ENCODE measurements around the gene ZNF282. TPM values are rescaled to one million over a fixed set of nuclear protein-coding genes. Genes with fewer than 3 reads are reported as not detected.

The ZNF282 gene
- polyA plus RNA-seq, 1 donor from 2014 or later = 17.7 TPM

- Histone ChIP-seq H3K4me3 (ENCODE audit: low read length) (no peak overlapping the region), H3K9me3 (ENCODE audit: low read length) (no peaks in the 10 kb centered on the region), H3K79me2 (replicated peaks; ENCODE audit: insufficient read depth, low read length) (no peaks in the 10 kb centered on the region), H2AFZ (ENCODE audit: low read depth, low read length) (no peak overlapping the region), H3K36me3 (ENCODE audit: insufficient read depth, low read length) (peaks cover 7% of the 10 kb centered on the region), H3F3A (ENCODE audit: insufficient read depth, low read length, poor library complexity, severe bottlenecking) (no peaks in the 10 kb centered on the region), H3K9me2 (ENCODE audit: insufficient read depth, low read length) (no peaks in the 10 kb centered on the region), H4K20me1 (ENCODE audit: insufficient read depth) (no peaks in the 10 kb centered on the region), H3K9ac (ENCODE audit: low read length) (no peak overlapping the region), H3K27me3 (ENCODE audit: insufficient read depth, low read depth, low read length) (no peaks in the 10 kb centered on the region), H3K27ac (ENCODE audit: low read length) (no peak overlapping the region), H3K4me2 (ENCODE audit: low read length) (no peak overlapping the region)
- TF ChIP-seq REST (IDR thresholded peaks at IDR 0.05; ENCODE audit: borderline replicate concordance) = no peak
- TF ChIP-seq, protein P1, sequence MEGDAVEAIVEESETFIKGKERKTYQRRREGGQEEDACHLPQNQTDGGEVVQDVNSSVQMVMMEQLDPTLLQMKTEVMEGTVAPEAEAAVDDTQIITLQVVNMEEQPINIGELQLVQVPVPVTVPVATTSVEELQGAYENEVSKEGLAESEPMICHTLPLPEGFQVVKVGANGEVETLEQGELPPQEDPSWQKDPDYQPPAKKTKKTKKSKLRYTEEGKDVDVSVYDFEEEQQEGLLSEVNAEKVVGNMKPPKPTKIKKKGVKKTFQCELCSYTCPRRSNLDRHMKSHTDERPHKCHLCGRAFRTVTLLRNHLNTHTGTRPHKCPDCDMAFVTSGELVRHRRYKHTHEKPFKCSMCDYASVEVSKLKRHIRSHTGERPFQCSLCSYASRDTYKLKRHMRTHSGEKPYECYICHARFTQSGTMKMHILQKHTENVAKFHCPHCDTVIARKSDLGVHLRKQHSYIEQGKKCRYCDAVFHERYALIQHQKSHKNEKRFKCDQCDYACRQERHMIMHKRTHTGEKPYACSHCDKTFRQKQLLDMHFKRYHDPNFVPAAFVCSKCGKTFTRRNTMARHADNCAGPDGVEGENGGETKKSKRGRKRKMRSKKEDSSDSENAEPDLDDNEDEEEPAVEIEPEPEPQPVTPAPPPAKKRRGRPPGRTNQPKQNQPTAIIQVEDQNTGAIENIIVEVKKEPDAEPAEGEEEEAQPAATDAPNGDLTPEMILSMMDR (IDR thresholded peaks at IDR 0.05; ENCODE audit: poor library complexity, severe bottlenecking) = no peak
- TF ChIP-seq MXI1 (conservative IDR thresholded peaks at IDR 0.05; ENCODE audit: poor library complexity, severe bottlenecking) = no peak
- TF ChIP-seq POLR2AphosphoS5 (IDR thresholded peaks at IDR 0.05) = no peak
- no peak for TF ChIP-seq RAD21 (conservative IDR thresholded peaks at IDR 0.05)
- TF ChIP-seq SMC3 (conservative IDR thresholded peaks at IDR 0.05; ENCODE audit: poor library complexity) = no peak
Measured at GRCh38 chr7:149166142-149166541, 29.2 kb upstream of the ZNF282 start.

GRCh38 chr7:149166630-149167352, 28.6 kb upstream of the ZNF282 start:
- Histone ChIP-seq H3K9me2 (ENCODE audit: insufficient read depth, low read length) (no peaks in the 10 kb centered on the region), H4K20me1 (ENCODE audit: insufficient read depth) (no peaks in the 10 kb centered on the region), H3K9ac (ENCODE audit: low read length) (no peak overlapping the region), H3K36me3 (ENCODE audit: insufficient read depth, low read length) (peaks cover 7% of the 10 kb centered on the region), H3K4me2 (ENCODE audit: low read length) (no peak overlapping the region), H2AFZ (ENCODE audit: low read depth, low read length) (no peak overlapping the region), H3K27ac (ENCODE audit: low read length) (no peak overlapping the region), H3F3A (ENCODE audit: insufficient read depth, low read length, poor library complexity, severe bottlenecking) (no peaks in the 10 kb centered on the region), H3K27me3 (ENCODE audit: insufficient read depth, low read depth, low read length) (no peaks in the 10 kb centered on the region), H3K4me3 (ENCODE audit: low read length) (no peak overlapping the region), H3K79me2 (replicated peaks; ENCODE audit: insufficient read depth, low read length) (no peaks in the 10 kb centered on the region), H3K9me3 (ENCODE audit: low read length) (no peaks in the 10 kb centered on the region)
- TF ChIP-seq TAF1 (IDR thresholded peaks at IDR 0.05; ENCODE audit: low read depth) (no peak), POLR2AphosphoS5 (IDR thresholded peaks at IDR 0.05) (no peak), RAD21 (conservative IDR thresholded peaks at IDR 0.05) (no peak), SMC3 (conservative IDR thresholded peaks at IDR 0.05; ENCODE audit: poor library complexity) (no peak), MXI1 (conservative IDR thresholded peaks at IDR 0.05; ENCODE audit: poor library complexity, severe bottlenecking) (no peak), EP300 (conservative IDR thresholded peaks at IDR 0.05; ENCODE audit: poor library complexity, severe bottlenecking) (no peak), EZH2 (IDR thresholded peaks at IDR 0.05; ENCODE audit: borderline replicate concordance, insufficient read depth, low read length, poor library complexity, severe bottlenecking) (no peak), REST (IDR thresholded peaks at IDR 0.05; ENCODE audit: borderline replicate concordance) (no peak)
- TF ChIP-seq, protein P1 (IDR thresholded peaks at IDR 0.05; ENCODE audit: poor library complexity, severe bottlenecking) = no peak
